ENCODE data around the gene PACC1.

PACC1 gene

DNA sequence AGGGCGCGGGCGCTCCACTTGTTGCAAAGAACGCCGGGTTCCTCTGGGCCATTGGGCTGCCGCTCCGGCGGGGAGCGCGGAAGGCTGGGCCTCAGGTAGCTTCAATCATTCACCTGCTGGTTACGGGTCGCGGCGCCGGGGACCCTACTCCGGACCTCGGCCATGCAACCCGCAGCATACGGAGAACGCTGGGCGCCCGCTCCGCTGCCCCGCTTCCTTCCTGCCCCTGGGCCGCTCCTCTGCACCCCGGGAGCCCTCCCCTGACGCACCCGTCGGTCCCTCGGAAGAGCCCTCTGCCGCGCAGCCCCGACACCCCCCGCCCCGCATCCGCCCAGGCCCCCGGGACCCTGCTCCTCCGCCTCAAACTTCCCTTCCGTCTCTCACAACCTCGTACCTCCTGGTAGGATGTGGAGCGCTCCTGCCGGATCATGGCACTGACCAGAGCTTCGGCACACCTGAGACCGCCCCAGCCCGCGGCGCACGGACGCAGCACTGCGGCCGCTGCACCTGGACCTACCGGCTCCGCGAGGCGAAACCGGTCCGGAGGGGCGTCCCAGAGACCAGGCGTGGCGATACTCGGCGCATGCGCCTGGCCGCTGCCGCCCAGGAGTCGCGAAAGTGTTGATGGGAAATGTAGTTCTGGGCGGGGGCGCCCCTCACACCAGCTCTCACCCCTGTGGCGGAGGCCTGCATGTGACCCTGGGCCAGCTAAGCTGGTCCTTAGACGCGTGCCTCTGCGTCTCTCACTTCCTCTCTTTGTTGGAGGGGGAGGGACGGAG is at the start of gene PACC1:
Gene PACC1, minus strand, starts transcription at position 559 of the 779 bp plus-strand sequence. Its CDS starts 129 bp downstream, at position 430.
- DNase-seq (ENCODE audit: low spot score), result peak; percentile 91

GRCh38 chr1:212463565-212464285 is 49.0 kb upstream of the PACC1 start:
- no peak for DNase-seq (ENCODE audit: low spot score)

GRCh38 chr1:212461916-212462660 is 47.4 kb upstream of the PACC1 start:
- no peak for DNase-seq (ENCODE audit: low spot score)

DNA sequence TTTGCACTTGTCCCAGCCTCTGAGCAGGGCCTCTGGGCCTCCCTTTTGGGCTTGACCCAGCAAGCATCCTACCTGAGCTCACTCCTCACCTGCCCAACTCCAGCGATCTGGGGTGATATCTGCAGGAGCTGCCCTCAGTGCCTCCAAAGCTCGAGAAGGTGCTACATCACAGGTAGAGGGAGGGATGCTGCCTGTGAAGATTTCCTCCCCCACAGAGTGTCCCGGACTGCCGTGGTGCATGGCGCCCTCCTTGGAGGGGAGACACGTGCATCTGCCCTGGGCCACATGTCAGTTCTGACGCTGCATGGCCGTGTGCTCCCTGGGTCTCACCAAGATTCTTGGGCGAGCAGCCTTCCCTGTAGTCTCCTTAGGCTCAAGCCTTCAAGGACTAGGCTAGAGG is 45.7 kb upstream of the PACC1 start:
- DNase-seq (ENCODE audit: low spot score), result no peak

- no peak for DNase-seq (ENCODE audit: low spot score)
These were observed 45.0 kb upstream of the PACC1 start for GRCh38 chr1:212459656-212460055.

GRCh38 chr1:212458817-212459216 is 44.1 kb upstream of the PACC1 start:
- no peak for DNase-seq (ENCODE audit: low spot score)

DNA sequence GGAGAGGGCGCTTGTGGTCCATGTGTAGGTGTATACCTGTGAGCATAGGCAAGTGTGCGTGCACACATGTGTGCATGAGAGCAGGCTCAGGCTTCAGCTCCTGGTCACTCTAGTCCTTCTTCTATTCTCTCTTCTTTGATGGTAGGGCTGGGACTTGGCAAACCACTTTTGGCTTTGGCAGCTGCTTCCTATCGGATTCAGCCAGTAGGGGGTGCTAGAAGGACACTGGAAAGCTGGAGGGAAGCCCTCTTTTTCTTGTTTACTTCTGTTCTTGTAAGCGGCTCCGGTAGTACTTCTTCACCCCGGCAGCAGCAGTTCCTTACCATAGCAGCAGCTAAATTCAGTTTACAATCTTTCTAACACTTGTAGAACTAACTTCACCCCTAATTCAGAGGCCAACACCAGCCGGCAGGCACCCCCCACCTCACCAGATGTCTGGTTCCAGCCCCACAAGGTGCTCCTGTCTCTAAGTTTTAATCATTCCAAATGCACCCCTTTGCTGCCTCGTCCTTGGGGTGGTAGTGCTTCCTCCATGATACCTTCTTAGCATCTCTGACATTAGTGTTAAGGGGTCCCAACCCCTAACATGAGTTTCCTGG is 43.2 kb upstream of the PACC1 start:
- DNase-seq (ENCODE audit: low spot score), result peak; percentile 63

- DNase-seq (ENCODE audit: low spot score), result peak; percentile 83
These were observed 41.3 kb upstream of the PACC1 start for GRCh38 chr1:212455803-212456528.

DNA sequence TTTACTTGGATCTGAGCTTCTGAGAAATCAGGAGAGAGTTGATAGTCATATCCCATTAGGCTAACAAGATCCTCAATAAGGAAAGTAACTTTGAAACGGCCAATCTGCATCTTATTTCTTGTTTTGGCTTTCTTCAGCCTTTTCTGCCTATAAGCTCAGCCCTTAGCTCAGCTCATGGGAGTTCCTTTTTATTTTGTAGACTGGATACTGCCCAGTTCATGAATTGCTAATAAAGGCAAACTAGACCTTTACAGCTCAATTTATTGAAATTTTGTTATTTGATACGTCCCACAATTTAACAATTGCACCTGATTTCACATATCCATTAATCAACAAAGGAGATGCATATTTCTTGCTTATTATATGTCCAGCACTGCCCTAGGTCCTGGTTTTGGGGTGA is 40.7 kb upstream of the PACC1 start:
- DNase-seq (ENCODE audit: low spot score), result no peak

DNA sequence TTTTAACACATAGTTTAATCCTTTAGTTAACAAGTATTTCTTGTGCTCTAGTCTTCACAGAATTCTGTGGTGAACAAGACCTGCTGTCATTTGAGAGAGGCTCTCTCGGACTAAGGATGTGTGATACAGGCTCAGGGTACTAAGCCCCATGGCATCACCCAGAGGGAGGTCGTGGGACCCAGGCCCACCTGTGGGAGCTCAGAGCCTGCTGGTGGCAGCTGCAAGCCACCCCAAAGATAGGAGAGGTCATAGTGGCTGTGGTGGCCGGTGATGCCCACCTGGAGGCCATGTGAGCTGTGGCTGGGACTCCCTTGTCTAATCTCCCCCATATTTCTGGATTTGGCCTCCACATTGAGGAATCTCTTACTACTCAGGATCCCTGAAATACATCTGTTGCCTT is 40.1 kb upstream of the PACC1 start:
- no peak for DNase-seq (ENCODE audit: low spot score)

- DNase-seq (ENCODE audit: low spot score), result no peak
These were observed 38.6 kb upstream of the PACC1 start for GRCh38 chr1:212453156-212453857.

DNA sequence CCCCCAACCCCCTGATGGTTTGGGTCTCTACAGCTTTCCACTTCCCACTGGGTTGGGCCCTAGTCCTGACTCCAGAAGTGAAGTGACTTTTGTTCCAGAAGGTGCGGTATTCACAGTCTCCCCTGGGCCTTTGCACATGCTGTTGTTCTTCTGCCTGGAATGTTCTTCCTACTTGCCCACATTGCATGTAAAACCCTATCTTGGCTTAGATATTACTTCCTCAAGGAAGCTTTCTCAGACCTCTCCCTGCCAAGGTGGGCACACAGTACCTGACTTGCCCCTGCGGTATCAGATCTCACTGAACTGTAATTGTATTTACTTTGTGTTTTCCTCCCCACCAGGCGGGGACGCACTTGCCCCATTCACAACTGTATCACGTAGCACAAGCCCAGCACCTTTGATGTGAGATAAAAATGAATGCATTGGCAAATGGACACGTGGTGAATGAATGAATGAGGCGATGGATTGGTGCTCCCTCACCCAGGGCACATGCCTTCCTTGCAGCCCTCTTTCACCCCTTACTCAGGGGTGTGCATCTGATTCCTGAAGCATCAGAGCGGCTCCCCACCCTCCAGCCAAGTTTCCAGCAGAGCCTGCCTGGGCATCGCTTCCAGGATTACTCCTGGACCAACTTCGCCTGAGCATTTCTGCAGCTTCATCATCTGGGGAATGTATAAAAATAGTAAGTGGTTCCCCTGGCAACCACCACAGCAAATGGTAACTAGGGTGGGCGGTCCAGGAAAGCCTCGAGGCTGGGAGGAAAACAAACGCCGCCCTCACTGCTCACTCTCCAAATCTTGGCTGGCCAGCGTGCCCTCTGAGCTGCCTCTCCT is 37.9 kb upstream of the PACC1 start:
- no peak for DNase-seq (ENCODE audit: low spot score)

- DNase-seq (ENCODE audit: low spot score), result no peak
These were observed 37.0 kb upstream of the PACC1 start for GRCh38 chr1:212451416-212452322.

- DNase-seq (ENCODE audit: low spot score), result no peak
These were observed 35.7 kb upstream of the PACC1 start for GRCh38 chr1:212450331-212450881.

- no peak for DNase-seq (ENCODE audit: low spot score)
These were observed 32.8 kb upstream of the PACC1 start for GRCh38 chr1:212447478-212447877.

GRCh38 chr1:212446333-212446732 is 31.6 kb upstream of the PACC1 start:
- DNase-seq (ENCODE audit: low spot score), result no peak

DNA sequence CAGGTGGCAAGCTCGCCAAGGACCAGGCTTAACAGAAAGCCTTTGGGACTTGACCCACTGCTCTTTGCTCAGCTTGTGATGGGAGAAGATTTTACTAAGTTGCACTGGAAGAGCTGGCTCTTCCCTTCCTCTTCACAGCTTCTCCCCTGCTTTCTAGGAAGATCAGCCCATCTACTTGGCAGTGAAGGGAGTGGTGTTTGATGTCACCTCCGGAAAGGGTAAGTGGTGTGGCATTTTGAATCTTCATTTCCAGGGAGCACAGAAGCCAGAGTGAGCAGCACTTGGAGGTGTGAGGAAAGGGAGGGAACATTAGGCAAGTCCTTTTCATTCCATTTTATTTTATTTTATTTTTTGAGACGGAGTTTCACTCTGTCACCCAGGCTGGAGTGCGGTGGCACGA is 27.7 kb upstream of the PACC1 start:
- DNase-seq (ENCODE audit: low spot score), result no peak

DNA sequence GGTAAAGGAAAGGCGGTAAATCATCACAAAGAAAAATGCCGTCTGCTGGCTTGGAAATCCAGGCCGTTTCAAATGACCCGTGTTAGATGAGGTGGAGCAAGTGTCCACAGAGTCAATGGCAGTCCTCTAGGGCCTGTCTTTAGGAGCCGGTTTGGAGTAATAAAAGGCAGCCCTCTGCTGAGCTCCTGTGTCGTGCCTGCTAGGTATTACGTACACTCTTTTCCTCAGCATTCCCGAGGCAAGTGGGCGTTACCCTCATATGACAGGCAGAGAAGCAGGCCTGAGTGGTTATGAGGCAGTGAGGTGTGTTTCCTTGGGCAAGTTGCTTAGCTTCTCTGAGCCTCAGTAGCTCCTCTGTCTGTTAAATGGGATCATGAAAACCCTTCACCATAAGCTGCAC is 25.7 kb upstream of the PACC1 start:
- DNase-seq (ENCODE audit: low spot score), result no peak

- no peak for DNase-seq (ENCODE audit: low spot score)
These were observed 24.1 kb upstream of the PACC1 start for GRCh38 chr1:212438831-212439237.
